NCI-H82 (cell line): Measurements from ENCODE around the gene JADE2.
"Not testable (repeated sequence)": the region's sequence is repeated elsewhere in the genome, so short reads cannot be mapped to it uniquely, and the experiment has no call there.

Source experiments
- DNase-seq: peaks from one replicate; lab custom pipeline; 2025; lab: John Stamatoyannopoulos, UW

The JADE2 gene

DNA sequence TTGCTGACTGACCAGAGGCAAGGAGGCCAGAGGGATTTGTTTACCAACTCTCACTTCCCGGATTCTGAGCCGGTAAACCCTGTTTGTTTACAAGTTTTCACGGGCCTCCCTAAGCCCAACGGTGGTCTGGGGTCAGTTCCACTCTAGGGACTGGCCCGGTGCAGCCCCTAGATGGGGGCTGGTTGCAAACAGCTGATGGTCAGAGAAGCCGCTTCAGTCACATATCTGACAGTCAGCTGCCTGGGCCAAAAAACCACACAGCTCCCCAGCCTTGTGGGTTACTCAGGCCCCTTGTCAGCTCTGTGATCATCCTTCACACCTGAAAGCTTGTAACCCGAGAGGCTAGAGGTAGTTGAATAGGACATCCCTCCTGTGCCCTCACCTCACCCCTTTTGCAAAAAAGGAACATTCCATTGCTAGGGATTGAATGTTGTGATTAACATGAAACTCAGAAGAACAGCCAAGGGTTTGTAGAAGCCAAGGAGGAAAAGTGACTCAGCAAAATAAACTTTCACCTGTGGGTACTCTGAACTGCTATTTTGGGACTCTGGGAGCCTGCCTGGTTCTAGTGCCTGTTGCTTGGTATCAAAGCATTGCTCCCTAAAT is 66.8 kb downstream of the JADE2 start:
- no peak for DNase-seq

DNA sequence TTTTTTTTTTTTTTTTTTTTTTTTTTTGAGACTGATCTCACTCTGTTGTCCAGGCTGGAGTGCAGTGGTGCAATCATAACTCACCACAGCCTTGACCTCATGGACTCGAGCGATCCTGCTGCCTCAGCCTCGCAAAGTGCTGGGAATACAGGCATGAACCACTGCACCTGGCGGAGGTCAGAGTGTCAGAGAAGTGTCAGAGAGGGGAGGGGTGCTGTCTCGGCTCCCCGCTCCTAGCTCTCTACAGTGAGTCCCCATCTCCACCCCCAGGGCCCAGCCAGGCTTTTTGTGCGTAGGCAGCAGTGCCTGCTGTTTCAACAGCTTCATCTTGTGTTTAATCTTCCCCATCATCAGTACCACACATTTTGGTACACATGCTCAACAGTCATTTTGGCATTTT is 68.9 kb downstream of the JADE2 start:
- DNase-seq: peak; percentile 75

DNA sequence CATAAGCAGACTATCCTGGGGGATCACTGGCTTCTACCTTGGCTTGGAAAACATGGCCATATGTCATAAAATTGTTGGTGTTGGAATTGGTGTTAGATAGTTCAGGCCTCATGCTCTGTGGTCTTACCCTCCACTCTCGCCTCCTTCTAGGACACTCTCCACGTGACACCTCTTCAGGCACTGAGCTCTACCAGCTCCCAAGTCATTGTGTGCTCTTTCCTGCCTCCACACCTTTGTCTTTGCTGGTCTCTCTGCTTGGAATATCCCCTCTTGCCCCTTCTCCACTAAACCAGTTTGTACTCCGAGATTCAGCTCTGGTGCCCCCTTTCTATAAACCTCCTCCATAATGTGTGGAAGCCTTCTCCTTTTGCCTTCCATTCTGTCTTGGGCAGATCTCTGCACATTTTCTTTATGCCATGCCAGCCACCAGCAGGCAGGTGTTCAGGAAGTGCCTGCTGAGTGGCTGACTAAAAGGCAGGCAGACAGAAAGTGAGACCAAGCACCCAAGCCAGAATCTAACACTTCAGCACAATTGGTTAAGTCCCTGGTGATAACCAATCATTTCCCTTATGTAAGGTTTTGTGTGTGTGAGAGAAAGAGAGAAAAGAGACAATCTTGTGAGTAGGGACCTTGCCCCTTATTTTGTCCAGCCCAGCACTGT is 69.5 kb downstream of the JADE2 start:
- no peak for DNase-seq

DNA sequence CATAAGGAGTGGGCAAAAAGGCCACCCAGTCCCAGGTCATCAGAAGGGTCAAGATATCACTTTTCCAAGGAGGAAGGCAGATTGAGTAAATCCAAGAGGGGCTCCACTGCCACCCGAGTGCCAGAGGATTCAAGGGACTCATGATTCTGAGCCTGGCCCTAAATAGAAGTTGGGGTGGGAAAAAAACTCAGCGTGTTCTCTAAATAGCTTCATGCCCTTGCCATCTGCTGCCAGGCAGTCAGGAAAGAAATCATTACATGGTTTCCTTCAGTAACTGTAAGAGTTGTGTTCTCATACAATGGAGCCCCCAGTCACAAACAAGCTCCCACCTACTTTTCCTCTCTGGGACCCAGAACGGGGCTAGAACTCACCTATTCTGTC is 70.0 kb downstream of the JADE2 start:
- DNase-seq: no peak

DNA sequence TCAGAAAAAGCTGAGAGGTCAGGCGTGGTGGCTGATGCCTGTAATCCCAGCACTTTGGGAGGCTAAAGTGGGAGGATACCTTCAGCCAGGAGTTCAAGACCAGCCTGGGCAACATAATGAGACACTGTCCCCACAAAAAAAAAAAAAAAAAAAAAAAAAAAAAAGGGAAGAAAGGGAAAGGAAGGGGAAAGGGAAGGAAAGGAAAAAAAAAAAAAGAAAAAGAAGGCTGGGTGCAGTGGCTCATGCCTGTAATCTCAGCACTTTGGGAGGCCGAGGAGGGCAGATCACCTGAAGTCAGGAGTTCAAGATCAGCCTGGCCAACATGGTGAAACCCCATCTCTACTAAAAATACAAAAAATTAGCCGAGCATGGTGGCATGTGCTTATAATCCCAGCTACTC is 74.3 kb downstream of the JADE2 start:
- not testable (repeated sequence) for DNase-seq

DNA sequence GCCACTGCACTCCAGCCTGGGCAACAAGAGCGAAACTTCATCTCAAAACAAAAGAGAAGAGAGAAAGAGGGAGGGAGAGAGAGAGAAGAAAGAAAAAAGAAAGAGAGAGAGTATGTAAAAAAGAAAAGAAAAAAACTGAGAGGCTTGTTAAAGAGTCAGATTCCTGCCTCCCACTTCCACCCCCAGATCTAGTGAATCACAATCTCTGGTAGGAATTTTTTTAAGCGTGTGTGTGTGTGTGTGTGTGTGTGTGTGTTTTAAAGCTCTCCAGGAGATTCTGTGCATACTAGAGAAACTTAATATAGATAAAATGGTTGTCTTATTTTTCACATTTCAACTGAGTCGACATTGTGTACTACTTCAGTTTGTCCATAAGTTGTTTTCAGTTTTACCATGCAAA is 75.1 kb downstream of the JADE2 start:
- no peak for DNase-seq

DNA sequence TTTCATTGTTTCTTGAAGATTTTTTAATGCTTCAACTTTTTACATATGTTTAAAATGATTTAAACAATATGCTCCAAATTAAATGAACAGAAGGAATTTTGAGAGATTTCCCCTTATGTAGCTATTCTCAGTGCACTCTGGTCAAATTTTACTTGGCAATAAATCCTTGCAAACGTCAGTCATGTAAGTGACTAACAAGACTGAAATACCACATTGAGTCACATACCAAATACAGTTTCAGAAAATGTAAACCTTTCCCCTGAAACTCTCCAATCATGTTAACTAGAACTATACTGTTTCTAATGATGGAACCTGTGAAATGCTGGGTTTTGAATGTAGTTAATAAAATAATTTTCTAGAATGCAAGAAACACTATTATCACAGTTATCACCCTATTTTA is 77.6 kb downstream of the JADE2 start:
- DNase-seq: no peak

DNA sequence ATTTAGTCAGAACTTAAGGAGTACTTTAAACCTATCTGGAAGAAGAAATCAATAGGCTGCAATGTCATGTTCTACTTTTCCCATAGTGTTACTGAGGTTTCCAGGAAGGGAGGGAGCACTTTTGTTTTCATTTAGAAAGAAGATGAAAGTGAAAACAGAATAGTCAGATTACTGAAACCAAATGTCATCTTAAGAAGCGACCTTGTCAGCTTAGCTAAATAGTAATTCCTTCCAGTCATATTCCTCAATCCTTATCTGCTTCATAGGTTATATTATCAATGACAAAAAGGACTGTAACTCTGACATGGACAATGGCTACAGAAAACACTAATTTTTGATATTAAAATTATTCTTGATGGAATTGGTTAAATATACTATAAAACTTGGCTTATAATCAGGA is 79.4 kb downstream of the JADE2 start:
- DNase-seq: no peak

DNA sequence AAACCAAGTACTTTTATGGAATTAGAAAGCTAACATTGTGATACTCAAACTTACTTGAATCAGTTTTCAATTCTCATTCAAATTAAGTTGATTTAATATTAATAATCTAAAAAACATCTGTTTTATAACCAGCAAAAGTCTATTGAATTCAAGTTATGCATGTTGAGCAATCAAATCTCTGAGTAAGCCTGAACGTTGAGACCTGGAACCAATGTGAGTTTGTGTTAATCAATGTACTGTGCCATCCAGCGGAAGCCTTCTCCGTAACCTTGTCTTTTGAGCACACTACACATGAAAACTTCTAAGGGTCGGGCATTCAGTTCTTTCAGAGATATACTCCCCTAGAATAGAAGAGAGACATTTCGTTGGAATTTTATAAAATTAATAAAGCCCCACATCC is 81.3 kb downstream of the JADE2 start:
- no peak for DNase-seq

DNA sequence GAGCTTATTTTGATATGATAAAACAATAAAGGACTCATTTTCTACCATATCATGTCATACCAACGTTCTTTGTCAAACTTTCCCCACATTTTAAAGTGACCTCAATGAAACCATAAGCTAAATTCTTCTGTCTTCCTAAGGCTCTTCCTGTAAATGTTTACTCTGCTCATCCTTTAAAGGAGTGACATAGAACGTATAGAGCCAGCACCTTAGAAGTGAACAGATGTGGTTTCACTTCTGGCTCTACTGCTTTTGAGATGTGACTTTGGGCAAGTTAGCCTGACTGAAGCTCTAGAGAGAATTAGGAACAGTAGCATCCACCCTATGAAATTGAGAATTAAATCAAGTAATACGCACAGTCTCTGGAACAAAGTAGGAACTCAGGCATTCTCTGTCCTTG is 83.1 kb downstream of the JADE2 start:
- no peak for DNase-seq

DNA sequence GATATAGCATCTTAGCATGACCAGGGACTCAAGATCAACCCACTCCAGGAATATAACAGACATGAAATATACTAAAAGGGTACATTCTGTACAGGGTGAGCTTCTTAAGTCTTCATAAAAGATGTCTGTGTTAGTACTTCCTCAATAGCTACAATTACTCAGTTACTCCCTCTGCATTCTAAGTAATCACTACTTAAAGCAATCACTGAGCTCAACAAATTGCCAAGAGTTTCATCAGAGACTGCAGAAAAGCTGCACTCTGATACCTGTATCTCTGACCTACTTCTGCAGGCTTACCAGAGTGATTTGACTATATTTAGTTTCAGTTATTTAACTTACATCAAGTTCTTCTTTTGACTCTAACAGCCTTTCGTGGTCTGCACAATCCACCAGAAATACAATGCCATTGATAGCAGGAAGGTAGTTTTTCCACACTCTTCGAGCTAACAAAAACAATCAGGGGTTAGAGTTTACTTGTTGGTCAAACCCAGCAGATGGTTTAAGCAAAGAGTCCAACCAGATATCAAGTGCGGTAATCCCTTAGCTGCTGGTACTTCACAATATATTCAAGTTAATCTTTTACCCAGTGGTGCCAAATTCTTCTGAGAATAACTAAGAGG is 83.9 kb downstream of the JADE2 start:
- DNase-seq: peak; percentile 26

DNA sequence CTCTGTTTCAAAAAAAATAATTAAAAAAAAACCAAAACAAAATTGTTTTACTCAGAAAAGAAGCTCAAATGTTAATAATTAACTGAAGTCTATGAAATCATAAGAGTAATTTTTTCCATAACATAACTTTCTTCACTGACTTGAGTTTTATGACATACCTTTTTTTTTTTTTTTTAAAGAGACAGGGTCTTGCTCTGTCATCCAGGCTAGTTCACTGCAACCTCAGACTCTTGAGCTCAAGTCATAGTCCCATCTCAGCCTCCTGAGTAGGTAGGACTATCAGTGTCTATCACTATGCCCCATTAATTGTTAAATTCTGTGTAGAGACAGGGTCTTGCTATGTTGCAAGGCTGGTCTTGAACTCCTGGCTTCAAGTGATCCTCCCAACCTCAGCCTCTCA is 85.3 kb downstream of the JADE2 start:
- DNase-seq: no peak

DNA sequence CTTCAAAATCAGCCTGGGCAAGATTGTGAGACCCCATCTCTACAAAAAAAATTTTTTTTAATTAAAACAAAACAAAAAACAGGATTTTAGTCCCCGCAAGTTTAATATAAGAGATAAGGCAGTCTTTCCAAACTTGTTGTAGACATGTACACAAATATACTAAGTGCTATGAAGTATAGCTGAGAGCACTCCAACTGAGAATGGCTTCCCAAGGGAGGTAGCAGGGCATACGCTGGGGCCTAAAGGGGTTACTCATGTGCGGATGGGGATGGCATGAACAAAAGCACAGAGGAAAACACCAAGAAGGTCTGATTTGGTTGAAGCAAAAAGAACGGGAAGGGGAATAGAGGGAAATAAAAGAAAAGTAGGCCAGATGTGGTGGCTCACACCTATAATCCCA is 86.0 kb downstream of the JADE2 start:
- no peak for DNase-seq

DNA sequence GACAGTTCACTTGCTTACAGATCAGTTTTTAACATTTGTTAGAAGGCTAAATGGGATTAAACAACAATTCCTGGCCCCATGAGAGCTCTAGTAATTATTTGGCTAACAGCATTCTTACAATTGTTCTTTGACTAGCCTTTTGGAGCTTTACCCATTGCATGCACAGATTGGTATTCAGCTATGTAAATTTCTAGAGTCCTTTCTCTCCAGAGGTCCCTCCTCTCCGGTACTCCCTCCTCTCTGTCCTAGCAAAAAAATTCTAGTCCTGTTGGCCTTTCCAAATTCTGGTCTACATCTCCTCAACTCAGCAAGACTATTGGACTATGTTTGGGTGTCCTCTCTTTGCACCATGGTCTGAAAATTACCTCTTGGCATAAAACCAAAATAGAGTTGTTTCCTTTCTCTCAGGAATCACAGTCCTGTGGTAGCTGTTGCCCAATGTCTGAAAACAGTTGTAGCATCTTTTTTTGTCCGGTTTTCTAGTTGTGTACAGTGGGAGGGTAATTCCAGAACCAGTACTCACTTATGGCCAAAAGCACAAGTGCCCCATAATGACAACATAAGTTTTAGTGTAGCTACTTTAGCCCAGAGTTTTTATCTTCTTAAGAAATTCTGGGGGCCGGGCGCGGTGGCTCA is 89.1 kb downstream of the JADE2 start:
- DNase-seq: no peak

DNA sequence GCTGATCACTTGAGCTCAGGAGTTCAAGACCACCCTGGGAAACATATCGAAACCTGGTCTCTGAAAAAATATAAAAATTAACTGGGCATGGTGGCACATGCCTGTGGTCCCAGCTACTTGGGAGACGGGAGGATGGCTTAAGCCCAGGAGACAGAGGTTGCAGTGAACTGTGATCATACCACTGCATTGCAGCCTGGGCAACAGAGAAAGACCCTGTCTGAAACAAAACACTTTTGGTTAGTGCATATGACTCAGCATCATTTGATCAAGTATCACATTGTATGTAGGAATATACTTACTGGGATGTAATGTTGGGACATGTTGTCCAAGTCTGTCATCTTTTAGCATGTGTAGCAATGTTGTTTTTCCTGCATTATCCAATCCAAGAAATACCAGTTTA is 95.2 kb downstream of the JADE2 start:
- DNase-seq: no peak

DNA sequence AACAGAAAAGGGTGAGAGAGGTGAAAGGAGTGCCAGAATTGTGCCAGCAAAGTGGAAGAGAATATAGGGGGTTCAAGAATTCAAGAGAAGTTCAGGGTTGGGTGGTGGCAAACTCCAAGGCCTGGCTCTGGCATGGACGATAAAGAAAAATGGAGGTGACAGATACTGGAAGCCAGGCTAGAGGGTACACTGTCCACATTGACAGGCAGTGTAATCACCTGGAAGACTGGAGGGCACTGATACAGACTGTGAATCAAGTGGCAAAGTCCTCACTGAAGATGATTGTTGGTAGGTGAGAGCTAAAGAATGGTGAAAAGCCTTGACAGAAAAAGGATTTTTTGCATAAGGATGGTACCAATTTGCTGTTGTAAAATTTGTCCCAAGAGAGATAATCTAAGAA is 100.1 kb downstream of the JADE2 start:
- no peak for DNase-seq

DNA sequence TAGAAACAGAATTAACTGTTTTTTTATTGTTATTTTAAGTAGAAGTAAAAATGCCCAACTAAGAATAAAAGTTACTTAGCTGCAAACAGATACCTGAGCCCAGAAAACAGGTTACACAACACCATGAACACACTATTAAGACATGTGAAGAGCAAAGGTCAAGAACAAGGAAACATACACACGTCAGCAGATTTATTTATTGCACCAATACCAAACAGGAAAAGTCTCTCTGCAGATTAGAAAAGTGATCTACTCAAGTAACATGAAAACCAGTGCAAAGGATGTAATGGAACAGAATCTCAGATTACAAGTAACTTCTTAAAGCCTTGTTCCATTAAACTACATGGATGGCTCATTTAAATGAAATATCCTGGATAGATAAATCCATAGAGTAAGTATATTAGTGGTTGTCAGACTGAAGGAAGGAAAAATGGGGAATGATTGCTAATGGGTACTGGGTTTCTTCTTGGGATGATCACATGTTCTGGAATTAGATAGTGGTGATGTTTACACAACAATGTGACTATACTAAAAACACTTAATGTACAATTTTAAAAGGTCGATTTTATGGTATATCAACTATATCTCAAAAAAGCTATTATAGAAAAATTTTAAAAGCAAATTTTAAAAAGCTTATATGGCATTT is 101.0 kb downstream of the JADE2 start:
- DNase-seq: no peak
